Activated CD4-positive, CD25-positive, alpha-beta regulatory T cell treated with anti-CD3 and anti-CD28 coated beads, Interleukin-2, amount 50 U/mL, for 72 hours (primary cell): ENCODE results near the gene JPT1.
A peak's percentile ranks its signal among the peaks of the same experiment; 100 is the strongest.
"Not testable (repeated sequence)": the region's sequence is repeated elsewhere in the genome, so short reads cannot be mapped to it uniquely, and the experiment has no call there.

ENCODE experiments used
- DNase-seq: peaks from one replicate; pipeline ENCODE4 v3.0.0; 2021

Gene JPT1

GRCh38 chr17:75129576-75129975 is 24.7 kb downstream of the JPT1 start:
- DNase-seq, result no peak

- DNase-seq, result no peak
Measured at GRCh38 chr17:75128694-75129505, 25.4 kb downstream of the JPT1 start.

GRCh38 chr17:75127936-75128335 is 26.4 kb downstream of the JPT1 start:
- DNase-seq, result not testable (repeated sequence)

- no peak for DNase-seq
Measured at GRCh38 chr17:75126954-75127353, 27.4 kb downstream of the JPT1 start.

GRCh38 chr17:75125984-75126383 is 28.3 kb downstream of the JPT1 start:
- DNase-seq, result no peak

- DNase-seq, result no peak
Measured at GRCh38 chr17:75124819-75125162, 29.5 kb downstream of the JPT1 start.

GRCh38 chr17:75124041-75124818 is 30.1 kb downstream of the JPT1 start:
- peak; percentile 70 for DNase-seq

GRCh38 chr17:75118307-75118706 is 36.0 kb downstream of the JPT1 start:
- no peak for DNase-seq

GRCh38 chr17:75116737-75117136 is 37.6 kb downstream of the JPT1 start:
- no peak for DNase-seq

GRCh38 chr17:75115555-75115954 is 38.8 kb downstream of the JPT1 start:
- DNase-seq, result no peak

GRCh38 chr17:75114552-75115314 is 39.6 kb downstream of the JPT1 start:
- DNase-seq, result no peak

- peak; percentile 84 for DNase-seq
Measured at GRCh38 chr17:75113798-75114551, 40.3 kb downstream of the JPT1 start.

- no peak for DNase-seq
Measured at GRCh38 chr17:75111777-75112335, 42.5 kb downstream of the JPT1 start.

- peak; percentile 39 for DNase-seq
Measured at GRCh38 chr17:75110234-75110937, 43.9 kb downstream of the JPT1 start.

- DNase-seq, result peak; percentile 94
Measured at GRCh38 chr17:75109407-75110233, 44.7 kb downstream of the JPT1 start, which contains the start of gene ARMC7. Gene ARMC7 (plus strand): TSS chr17:75109969. CDS start chr17:75110289, 320 bp downstream.

- DNase-seq, result no peak
Measured at GRCh38 chr17:75109046-75109406, 45.3 kb downstream of the JPT1 start.

GRCh38 chr17:75108193-75108592 is 46.1 kb downstream of the JPT1 start:
- no peak for DNase-seq

- DNase-seq, result no peak
Measured at GRCh38 chr17:75105126-75106080, 48.9 kb downstream of the JPT1 start.
